Activated naive CD8-positive, alpha-beta T cell (primary cell): ENCODE results near the gene CHRDL2.

Source experiments
- H3K27ac Mint-ChIP-seq: one replicate; pipeline ENCODE4 v1.8.0; 2021; ENCODE audit warnings: mixed read lengths
- H3K27me3 Mint-ChIP-seq: one replicate; pipeline ENCODE4 v1.8.0; 2021; ENCODE audit warnings: mixed read lengths
- H3K36me3 Mint-ChIP-seq: one replicate; pipeline ENCODE4 v1.8.0; 2021; ENCODE audit warnings: mixed read lengths
- H3K4me1 Mint-ChIP-seq: one replicate; pipeline ENCODE4 v1.8.0; 2021; ENCODE audit warnings: low read depth, mixed read lengths
- H3K4me3 Mint-ChIP-seq: one replicate; pipeline ENCODE4 v1.8.0; 2021; ENCODE audit warnings: mild to moderate bottlenecking, mixed read lengths
- H3K9me3 Mint-ChIP-seq: one replicate; pipeline ENCODE4 v1.8.0; 2021; ENCODE audit warnings: low read depth, mixed read lengths

Gene CHRDL2

GRCh38 chr11:74687237-74688023, 43.8 kb downstream of the CHRDL2 start:
- no peaks in the 10 kb centered on the region for H3K36me3 Mint-ChIP-seq
- H3K27me3 Mint-ChIP-seq, result peaks cover 11% of the 10 kb centered on the region
- H3K27ac Mint-ChIP-seq, result no peak overlapping the region
- H3K4me1 Mint-ChIP-seq, result peaks cover 1% of the 10 kb centered on the region
- no peak overlapping the region for H3K4me3 Mint-ChIP-seq
- H3K9me3 Mint-ChIP-seq, result no peaks in the 10 kb centered on the region

- H3K4me1 Mint-ChIP-seq, result peaks cover 1% of the 10 kb centered on the region
- H3K36me3 Mint-ChIP-seq, result no peaks in the 10 kb centered on the region
- H3K27me3 Mint-ChIP-seq, result peaks cover 11% of the 10 kb centered on the region
- no peak overlapping the region for H3K4me3 Mint-ChIP-seq
- H3K27ac Mint-ChIP-seq, result no peak overlapping the region
- H3K9me3 Mint-ChIP-seq, result no peaks in the 10 kb centered on the region
Observed at GRCh38 chr11:74686792-74687191, 44.4 kb downstream of the CHRDL2 start.

- peaks cover 13% of the 10 kb centered on the region for H3K27me3 Mint-ChIP-seq
- peaks cover 1% of the 10 kb centered on the region for H3K4me1 Mint-ChIP-seq
- no peak overlapping the region for H3K27ac Mint-ChIP-seq
- H3K36me3 Mint-ChIP-seq, result no peaks in the 10 kb centered on the region
- no peaks in the 10 kb centered on the region for H3K9me3 Mint-ChIP-seq
- H3K4me3 Mint-ChIP-seq, result no peak overlapping the region
Observed at GRCh38 chr11:74685905-74686304, 45.3 kb downstream of the CHRDL2 start.

GRCh38 chr11:74685338-74685737, 45.9 kb downstream of the CHRDL2 start:
- Mint-ChIP-seq H3K27me3 (peaks cover 13% of the 10 kb centered on the region), H3K4me3 (no peak overlapping the region), H3K4me1 (peaks cover 1% of the 10 kb centered on the region), H3K27ac (no peak overlapping the region), H3K36me3 (no peaks in the 10 kb centered on the region), H3K9me3 (no peaks in the 10 kb centered on the region)

GRCh38 chr11:74684661-74685060, 46.6 kb downstream of the CHRDL2 start:
- Mint-ChIP-seq H3K4me3 (no peak overlapping the region), H3K27ac (no peak overlapping the region), H3K9me3 (no peaks in the 10 kb centered on the region), H3K27me3 (peaks cover 17% of the 10 kb centered on the region), H3K4me1 (peaks cover 1% of the 10 kb centered on the region), H3K36me3 (no peaks in the 10 kb centered on the region)

- Mint-ChIP-seq H3K4me3 (no peak overlapping the region), H3K27me3 (peaks cover 17% of the 10 kb centered on the region)
Observed at GRCh38 chr11:74683941-74684481, 47.2 kb downstream of the CHRDL2 start.

GRCh38 chr11:74683279-74683871, 47.9 kb downstream of the CHRDL2 start:
- H3K27me3 Mint-ChIP-seq, result peaks cover 17% of the 10 kb centered on the region

More at GRCh38 chr11:74683941-74684481, 47.2 kb downstream of the CHRDL2 start:
- no peak overlapping the region for H3K27ac Mint-ChIP-seq
- H3K36me3 Mint-ChIP-seq, result no peaks in the 10 kb centered on the region
- no peaks in the 10 kb centered on the region for H3K9me3 Mint-ChIP-seq
- H3K4me1 Mint-ChIP-seq, result peaks cover 1% of the 10 kb centered on the region

GRCh38 chr11:74682731-74683278, 48.4 kb downstream of the CHRDL2 start:
- no peak overlapping the region for H3K27ac Mint-ChIP-seq
- peaks cover 17% of the 10 kb centered on the region for H3K27me3 Mint-ChIP-seq
- no peaks in the 10 kb centered on the region for H3K9me3 Mint-ChIP-seq
- peaks cover 1% of the 10 kb centered on the region for H3K4me1 Mint-ChIP-seq
- no peaks in the 10 kb centered on the region for H3K36me3 Mint-ChIP-seq
- H3K4me3 Mint-ChIP-seq, result no peak overlapping the region

More at GRCh38 chr11:74683279-74683871, 47.9 kb downstream of the CHRDL2 start:
- Mint-ChIP-seq H3K4me1 (peaks cover 1% of the 10 kb centered on the region), H3K36me3 (no peaks in the 10 kb centered on the region), H3K9me3 (no peaks in the 10 kb centered on the region), H3K4me3 (no peak overlapping the region), H3K27ac (no peak overlapping the region)

GRCh38 chr11:74681686-74682651, 49.3 kb downstream of the CHRDL2 start:
- H3K27ac Mint-ChIP-seq, result no peak overlapping the region
- no peak overlapping the region for H3K4me3 Mint-ChIP-seq
- no peaks in the 10 kb centered on the region for H3K36me3 Mint-ChIP-seq
- no peaks in the 10 kb centered on the region for H3K9me3 Mint-ChIP-seq
- H3K4me1 Mint-ChIP-seq, result peaks cover 1% of the 10 kb centered on the region
- H3K27me3 Mint-ChIP-seq, result peaks cover 17% of the 10 kb centered on the region

GRCh38 chr11:74680703-74681531, 50.3 kb downstream of the CHRDL2 start:
- no peak overlapping the region for H3K4me3 Mint-ChIP-seq
- no peak overlapping the region for H3K27ac Mint-ChIP-seq
- no peaks in the 10 kb centered on the region for H3K9me3 Mint-ChIP-seq
- H3K36me3 Mint-ChIP-seq, result no peaks in the 10 kb centered on the region
- peaks cover 15% of the 10 kb centered on the region for H3K27me3 Mint-ChIP-seq
- peaks cover 1% of the 10 kb centered on the region for H3K4me1 Mint-ChIP-seq

GRCh38 chr11:74680035-74680671, 51.1 kb downstream of the CHRDL2 start:
- Mint-ChIP-seq H3K27me3 (peaks cover 14% of the 10 kb centered on the region), H3K4me3 (no peak overlapping the region), H3K27ac (no peak overlapping the region)

GRCh38 chr11:74679513-74679865, 51.7 kb downstream of the CHRDL2 start:
- no peak overlapping the region for H3K4me3 Mint-ChIP-seq
- H3K36me3 Mint-ChIP-seq, result no peaks in the 10 kb centered on the region
- peaks cover 1% of the 10 kb centered on the region for H3K4me1 Mint-ChIP-seq
- H3K27me3 Mint-ChIP-seq, result peaks cover 9% of the 10 kb centered on the region
- H3K27ac Mint-ChIP-seq, result no peak overlapping the region
- no peaks in the 10 kb centered on the region for H3K9me3 Mint-ChIP-seq

More at GRCh38 chr11:74680035-74680671, 51.1 kb downstream of the CHRDL2 start:
- peaks cover 1% of the 10 kb centered on the region for H3K4me1 Mint-ChIP-seq
- no peaks in the 10 kb centered on the region for H3K36me3 Mint-ChIP-seq
- no peaks in the 10 kb centered on the region for H3K9me3 Mint-ChIP-seq
